CD4-positive, alpha-beta T cell treated with Interleukin-1 beta for 1 hour (primary cell): ENCODE measurements around the gene MUC4.

Source experiments
- DNase-seq, 2 donors: peaks; one replicate each; pipeline ENCODE4 v3.0.0-alpha.2; 2020 to 2022

Gene MUC4, protein sequence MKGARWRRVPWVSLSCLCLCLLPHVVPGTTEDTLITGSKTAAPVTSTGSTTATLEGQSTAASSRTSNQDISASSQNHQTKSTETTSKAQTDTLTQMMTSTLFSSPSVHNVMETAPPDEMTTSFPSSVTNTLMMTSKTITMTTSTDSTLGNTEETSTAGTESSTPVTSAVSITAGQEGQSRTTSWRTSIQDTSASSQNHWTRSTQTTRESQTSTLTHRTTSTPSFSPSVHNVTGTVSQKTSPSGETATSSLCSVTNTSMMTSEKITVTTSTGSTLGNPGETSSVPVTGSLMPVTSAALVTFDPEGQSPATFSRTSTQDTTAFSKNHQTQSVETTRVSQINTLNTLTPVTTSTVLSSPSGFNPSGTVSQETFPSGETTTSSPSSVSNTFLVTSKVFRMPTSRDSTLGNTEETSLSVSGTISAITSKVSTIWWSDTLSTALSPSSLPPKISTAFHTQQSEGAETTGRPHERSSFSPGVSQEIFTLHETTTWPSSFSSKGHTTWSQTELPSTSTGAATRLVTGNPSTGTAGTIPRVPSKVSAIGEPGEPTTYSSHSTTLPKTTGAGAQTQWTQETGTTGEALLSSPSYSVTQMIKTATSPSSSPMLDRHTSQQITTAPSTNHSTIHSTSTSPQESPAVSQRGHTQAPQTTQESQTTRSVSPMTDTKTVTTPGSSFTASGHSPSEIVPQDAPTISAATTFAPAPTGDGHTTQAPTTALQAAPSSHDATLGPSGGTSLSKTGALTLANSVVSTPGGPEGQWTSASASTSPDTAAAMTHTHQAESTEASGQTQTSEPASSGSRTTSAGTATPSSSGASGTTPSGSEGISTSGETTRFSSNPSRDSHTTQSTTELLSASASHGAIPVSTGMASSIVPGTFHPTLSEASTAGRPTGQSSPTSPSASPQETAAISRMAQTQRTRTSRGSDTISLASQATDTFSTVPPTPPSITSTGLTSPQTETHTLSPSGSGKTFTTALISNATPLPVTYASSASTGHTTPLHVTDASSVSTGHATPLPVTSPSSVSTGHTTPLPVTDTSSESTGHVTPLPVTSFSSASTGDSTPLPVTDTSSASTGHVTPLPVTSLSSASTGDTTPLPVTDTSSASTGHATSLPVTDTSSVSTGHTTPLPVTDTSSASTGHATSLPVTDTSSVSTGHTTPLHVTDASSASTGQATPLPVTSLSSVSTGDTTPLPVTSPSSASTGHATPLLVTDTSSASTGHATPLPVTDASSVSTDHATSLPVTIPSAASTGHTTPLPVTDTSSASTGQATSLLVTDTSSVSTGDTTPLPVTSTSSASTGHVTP (N-terminal part only)

DNA sequence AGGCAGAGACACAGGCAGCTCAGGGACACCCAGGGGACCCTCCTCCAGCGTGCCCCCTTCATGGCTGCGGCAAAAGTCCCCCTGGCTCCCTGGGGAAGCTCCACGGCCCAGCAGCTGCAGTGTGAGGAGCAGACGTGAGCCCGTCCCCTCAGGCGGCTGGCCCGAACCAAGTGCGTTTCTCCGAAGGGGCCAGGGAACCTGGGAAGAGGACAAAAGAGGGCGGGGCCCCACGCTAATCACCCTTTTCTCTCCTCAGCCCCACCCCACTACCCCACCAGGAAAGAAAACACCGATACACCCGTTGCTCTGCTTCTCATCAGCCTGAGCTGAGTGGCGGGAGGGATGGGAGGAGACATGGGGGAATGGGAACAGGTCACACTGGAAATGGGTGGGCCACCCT is at the start of gene MUC4:
MUC4 (minus strand) TSS at position 174 of the 400 bp plus-strand sequence; CDS start at position 62, 112 bp downstream.
- no peak for DNase-seq

DNA sequence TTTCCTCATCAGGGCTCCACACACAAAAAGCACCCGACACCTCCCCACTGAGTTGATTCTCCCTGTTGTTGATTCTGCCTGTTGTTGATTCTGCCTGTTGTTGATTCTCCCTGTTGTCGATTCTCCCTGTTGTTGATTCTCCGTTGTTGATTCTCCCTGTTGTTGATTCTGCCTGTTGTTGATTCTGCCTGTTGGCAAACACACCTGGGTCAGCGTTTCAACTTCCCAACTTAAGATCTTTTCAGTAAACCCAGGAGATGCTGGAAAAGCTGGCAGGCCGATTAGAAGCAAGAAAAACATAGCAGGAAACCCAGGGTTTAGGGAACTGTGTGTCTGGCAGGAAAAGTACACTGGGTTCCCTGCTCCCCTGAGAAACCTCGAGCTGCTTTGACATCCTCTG is 48.7 kb upstream of the MUC4 start:
- DNase-seq, result no peak

DNA sequence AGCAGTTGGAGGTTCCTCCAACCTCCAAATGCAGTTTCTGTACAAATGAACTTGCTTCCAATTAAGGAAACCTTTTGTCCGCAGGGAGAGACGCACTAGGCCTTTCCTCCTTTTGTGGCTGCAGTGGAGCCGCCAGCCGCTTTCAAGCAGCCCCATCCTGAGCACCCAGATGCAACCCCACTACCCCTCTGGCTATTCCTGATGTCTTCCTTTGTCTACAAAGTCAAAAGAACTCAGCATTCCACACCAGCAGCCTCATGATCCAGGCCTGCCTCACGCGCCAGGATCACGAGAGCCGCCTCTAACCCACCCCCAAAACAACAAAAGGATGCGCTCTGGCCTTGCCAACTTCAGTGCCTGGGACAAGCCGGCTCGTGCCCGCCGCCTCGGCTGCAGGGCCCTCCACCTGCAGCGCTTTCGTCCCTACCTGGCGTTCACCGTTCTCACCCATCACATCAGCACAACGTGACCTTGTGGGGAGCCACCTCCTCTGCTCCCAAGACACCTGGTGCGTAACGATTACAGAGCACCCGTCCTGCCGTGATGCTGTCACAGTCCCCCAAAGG is 48.2 kb upstream of the MUC4 start:
- no peak for DNase-seq

DNA sequence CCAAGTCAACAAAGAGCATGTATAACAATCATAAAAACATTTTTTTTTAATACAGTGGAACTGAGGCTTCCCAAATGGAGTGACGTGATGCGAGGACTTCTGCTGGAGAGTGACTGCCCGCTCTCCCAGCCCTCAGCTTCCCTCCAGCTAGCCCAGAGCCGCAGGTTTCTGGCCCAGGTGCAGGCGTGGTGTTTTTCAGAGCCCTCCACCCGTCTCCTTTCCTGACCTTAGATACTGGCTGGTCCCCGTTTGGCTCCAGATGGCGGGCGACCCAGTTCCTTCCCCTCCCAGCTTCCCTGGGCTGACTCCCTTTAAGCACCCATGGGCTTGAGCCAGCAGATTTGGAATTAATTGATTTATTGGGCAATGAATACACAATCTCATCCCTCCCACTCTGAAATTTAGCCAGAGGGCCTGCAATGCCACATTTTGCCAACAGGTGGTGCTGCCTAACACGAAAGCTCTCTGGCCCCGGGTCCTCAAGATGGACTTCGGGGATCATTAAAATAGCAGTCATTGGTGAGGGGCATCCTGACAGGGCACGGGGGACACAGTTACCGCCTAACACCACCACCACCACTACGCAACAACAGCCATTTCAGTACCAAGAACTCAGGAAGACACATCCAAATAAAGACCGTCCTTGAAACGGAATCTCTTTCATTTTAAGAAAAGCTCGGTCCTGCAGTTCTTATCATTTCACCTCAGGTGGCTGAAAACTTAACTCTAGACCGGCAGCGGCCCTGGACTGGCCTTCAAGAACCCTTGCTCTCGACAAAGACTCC is 47.5 kb upstream of the MUC4 start:
- DNase-seq, result peak; percentile 69 to 77

DNA sequence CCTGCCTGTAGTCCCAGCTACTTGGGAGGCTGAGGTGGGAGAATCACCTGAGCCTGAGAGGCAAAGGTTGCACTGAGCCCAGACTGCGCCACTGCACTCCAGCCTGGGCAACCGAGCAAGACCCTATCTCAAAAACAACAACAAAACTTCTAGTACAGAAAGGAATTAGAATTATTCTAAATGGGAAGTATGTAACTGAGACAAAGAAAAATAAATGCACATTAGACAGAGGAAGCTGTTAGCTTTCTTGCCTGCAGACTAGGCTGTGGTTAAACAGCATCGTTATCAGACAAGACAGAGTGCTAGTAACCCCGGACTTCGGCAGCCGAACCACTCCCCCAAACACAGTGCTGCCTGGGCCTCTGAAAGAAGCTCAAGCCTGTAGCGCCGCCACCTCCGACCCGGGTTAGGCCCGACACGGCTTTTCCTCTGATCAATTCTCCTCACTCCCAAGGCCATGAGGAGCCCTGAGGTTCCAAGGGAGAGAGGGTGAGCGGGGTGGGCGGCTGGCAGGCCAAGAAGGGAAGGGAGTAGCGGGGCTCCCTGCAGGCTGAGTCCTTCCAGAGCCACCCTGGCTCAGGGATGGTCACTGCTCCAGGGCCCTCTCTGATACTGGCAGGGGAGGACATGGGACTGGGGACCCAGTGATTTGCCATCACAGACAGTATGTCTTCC is 44.8 kb upstream of the MUC4 start:
- DNase-seq, result no peak

DNA sequence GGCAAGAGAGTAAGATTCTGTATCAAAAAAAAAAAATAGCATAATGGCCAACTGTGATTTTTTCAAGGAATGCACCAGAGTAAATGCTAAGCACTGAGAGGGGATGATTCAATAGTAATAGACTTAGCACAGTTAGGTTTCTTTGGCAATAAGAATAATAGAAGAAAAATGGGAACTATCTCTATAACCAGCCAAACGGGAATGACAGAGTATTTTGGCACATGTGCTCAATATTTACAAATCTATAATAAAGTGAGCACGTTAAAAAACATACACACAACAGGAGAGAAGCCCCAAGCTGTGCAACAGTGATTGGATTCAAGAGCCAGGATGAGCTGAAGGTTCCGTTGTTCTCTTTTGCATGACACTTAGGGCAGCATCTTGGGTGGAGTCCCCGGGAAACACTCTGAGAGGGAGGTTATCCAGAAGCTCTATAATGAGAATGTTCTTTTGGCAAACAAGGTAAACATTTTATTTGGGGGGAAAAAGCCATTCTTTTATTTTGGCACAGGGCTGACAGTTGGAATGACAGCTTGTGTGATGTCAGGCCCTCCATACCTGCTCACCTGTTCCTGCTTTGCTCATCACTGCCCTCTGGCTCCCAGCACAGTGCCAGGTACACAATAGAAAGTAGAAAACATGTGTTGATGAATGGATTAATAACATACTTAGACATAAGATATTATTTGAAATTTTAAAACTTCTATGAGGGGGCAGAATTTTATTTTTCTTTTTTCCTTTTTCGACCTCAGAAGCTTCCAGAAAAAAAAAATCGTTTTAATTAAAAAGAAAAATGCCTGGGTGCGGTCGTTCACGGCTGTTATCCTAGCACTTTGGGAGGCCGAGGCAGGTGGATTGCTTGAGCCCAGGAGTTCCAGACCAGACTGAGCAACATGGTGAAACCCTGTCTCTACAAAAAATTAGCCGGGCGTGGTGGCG is 44.0 kb upstream of the MUC4 start:
- DNase-seq, result no peak

DNA sequence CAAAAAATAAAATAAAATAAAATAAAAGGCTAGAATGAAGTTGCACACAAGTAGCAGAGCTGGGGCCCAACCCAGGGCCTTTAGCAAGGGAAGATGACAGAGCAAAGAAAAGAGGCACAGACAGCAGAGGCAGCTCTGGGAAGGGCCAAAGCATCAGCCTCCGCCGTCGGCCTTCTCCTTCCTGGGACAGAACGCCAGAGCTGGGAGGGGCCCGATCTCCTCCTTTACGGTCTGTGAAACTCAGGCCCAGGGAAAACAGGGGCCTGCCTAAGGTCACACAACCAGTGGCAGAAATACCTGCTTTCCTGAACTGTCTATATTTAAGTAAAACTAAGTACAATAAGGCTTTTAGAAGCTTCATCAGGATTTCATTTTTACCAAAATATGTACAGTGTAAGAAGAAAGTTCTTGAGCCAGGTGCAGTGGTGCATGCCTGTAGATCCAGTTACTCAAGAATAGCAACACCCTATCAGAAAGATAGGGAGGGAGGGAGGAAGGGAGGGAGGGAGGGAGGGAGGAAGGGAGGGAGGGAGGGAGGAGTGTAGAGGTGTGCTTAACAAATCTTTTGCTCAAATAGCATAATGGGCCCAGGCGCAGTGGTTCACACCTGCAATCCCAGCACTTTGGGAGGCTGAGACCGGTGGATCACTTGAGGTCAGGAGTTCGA is 43.0 kb upstream of the MUC4 start:
- no peak for DNase-seq

DNA sequence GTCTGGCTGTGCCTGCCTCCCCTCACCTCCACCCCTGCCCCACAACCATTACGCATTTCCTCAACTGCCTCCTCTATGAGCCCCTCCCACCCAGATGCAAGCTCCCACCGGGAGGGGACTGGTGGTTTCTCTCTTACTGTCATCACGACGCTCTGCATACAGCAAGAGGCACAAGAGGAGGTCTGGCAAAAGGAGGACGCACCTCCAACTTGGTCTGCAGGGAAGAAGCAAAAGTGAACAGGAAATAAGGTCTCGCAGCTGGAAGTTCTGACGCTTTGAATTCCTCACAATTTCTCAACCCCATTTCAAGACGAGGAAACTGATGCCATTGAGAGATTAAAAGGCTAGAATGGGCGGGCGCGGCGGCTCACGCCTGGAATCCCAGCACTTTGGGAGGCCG is 42.3 kb upstream of the MUC4 start:
- DNase-seq, result no peak

DNA sequence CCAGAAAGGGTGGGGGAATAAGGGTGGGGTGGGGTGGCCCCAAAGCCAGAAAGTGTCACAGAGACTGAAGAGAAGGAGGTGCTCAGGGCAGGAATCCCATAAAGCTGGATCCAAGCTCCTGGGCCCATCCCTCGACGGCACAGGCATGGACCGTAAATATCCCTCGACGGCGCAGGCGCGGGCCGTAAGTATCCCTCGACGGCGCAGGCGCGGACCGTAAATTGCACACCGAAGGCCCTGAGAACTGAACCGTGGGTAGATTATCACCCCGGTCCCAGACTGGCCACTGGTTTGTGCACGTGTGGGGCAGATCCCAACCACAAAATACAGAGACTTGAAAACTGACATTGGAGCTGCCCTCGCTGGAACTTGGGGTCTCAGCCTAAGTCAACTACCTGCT is 41.3 kb upstream of the MUC4 start:
- no peak for DNase-seq

DNA sequence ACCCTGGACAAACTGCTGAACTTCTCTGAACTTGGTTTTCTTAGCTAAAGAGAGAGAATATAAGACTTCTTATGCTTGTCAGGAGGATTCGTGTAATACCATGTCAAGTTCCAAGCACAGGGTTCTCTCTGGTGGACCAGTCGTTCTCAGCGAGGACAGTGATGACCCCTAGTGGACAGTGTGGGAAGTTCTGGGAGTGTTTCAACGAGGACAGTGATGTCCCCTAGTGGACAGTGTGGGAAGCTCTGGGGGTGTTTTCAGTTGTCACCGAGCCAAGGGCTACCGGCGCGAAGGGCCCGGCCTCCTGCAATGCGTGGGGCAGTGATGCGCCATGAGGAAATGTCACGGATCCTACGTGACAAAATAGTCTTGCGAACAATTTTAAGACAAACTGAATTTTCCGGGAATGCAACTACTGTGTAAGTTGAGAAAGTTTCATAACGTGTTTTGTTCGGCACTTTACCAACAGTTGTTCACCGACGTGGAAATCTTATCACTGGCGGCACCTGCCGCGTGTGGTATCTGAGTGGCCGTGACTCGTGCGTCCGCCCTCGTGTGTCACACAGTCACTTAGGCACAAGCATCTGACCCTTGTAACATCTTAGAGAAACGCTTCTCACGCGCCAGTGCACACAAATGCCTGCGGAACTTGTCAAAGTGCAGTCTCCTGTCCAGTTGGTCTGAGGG is 39.3 kb upstream of the MUC4 start:
- DNase-seq, result peak; percentile 87 to 93

DNA sequence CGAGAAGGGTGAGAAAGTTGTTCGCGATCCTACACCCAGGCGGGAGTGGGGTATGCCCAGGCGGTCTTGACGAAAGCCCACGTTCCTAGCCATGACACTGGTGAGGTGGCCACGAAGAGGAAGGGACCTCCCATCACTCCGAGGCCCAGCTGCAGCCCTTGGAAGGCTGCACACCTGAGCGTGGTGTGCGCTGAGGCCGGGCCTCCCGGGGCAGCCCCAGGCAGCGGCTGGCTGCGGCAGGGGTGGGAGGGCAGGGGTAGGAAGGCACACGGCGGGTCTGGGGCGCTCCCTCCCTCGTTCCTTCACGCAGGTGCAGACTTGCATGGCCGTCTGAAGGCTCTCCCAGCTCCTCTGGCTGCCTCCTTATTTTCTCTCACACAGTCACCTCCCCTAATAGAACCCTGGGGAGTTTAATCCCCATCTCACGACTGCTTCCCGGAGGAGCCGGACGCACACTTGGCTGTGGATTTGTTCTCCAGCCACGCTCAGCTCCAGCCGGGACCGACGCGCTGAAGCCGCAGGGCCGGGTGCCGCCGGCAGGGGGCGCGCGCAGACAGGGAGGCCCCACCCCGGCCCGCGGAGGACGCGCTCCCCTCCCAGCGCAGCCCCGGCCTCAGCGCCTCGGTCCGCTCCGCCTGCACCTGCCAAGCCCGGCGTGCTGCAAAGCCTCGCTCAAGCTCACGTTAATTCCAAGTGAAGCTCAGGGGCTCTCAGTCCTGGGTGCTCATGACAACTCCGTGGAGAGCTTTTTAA is 37.8 kb upstream of the MUC4 start:
- no peak for DNase-seq

DNA sequence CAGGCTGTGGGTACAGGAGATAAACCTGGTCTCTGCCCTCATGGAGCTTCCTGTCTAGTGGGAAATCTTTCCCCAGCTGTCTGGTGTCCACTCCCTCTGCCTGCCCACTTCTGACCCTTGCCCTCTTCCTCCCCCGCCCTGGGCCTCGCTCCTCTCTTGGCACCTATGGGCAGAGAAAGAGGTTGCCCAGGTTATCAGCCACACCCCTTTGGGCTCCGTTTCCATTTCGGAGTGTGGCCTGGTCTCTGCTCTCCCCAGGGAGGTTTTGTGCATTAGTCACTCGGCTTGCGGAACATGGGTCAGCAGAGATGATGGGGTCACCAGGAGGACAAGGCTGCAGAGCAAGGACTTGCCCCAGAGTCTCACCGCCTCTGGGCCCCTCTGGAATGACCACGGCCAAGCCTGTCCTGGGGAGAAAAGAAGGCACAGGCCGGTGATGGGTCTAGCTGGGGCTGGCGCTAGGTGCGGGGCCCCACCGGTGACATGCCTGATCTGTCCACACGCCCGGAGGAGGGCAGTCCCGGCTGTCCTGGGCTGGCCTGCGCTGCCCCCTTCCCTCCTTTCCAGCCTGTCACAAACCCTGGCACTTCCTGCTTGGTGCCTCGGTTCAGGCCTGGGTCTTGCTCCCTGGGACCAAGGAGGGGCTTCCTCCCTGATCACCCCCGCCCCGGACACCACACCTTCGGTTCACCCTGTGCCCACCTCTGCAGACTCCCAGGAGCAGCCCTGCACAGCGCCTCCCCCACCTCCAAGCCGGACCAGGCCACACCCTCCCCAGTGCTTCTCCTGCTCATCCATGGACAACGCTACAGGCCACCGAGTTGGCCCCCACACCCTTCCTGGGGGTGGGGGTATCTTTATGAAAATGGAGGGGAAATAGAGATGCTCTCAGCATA is 35.6 kb upstream of the MUC4 start:
- DNase-seq, result no peak

DNA sequence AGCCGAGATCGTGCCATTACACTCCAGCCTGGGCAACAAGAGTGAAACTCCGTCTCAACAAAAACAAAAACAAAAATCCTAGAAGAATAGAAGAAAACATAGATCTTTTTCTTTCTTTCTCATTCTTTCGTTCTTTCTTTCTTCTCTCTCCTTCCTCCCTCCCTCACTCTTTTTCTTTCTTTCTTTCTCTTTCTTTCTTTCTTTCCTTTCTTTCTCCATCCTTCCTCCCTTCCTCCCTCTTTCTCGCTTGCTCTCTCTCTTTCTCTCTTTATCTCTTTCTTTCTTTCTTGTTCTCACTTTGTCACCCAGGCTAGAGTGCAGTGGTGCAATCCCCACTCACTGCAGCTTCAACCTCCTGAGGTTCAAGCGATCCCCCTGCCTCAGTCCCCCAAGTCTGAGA is 33.8 kb upstream of the MUC4 start:
- DNase-seq, result no peak

DNA sequence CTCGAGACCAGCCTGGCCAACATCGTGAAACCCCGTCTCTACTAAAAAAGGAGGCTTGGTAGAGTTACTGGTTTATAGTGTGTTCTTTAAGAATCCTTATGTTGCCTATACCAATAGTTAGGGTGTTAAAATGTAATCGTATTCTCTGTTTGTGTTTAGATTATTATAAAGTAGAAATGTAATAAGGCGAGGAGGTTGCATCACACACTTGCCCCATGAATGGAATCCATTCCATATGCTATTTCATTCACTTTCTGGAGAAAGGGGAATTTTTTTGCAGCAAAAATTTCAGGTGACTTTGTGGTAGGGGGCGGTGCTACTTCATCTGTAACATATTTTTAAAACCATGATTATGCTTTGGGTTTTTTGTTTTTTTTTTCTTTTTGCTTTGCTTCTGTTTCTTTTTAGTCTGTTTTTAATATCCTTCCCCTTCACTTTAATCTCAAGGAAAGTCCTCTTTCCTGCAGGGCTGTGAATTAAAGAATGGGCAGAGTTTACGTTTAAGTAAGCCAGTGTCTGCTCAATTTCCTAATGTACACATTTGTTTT is 33.0 kb upstream of the MUC4 start:
- no peak for DNase-seq

DNA sequence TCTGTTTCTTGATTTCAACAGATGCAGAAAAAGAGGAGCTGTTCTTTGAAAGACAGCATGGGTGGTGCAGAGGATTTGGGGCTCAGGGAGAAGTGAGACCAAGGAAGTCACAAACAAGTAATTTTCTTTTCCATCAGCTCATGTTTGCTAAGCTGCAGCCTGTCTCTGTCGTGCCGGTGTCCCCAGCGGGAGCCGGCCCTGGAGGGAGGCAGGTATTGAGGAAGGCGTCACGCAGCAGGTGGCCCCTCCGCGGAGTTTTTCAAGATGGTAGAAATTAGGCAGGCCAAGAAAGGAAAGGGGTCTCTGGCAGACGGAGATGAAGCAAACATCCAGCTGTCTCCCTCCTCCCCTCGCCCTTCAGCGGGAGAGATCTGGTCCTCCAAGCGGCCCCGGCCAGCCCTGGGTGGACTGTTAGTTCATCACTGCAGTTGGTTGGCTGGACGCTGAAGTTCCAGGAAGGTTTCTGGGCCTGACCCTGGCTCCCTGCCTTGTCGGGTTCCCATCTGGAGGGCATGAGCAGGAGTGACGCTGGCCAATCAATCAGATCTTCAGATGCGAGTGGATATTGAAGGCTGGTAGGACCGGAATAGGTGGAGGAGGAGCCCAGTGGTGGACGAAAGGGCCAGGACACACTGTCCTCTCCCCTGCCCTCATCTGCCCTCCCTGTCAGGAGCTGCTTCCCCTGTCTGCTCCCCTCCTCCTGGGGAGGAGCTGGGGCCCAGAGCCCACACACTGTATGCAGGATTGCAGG is 27.7 kb upstream of the MUC4 start:
- no peak for DNase-seq

DNA sequence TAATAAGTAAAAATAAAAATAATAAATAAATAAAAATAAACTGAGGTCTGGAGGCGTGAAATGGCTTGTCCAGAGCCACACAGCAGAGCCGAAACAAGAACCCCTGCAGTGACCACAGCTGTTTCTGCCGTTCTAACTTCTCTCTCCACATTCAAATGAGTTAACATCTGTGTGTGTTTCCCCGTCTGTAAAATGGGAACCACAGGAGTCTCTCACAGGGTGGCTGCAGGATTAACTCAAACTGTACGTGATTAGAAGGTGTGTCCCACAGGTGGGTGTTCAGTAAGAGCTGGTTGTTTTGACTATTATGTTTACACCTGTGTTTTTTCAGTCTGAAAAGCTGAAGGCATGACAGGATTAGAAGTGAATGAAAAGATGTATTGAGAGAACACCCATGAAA is 27.0 kb upstream of the MUC4 start:
- DNase-seq, result no peak
